ENCODE measurements around the gene SLC23A1. TPM values are rescaled to one million over a fixed set of nuclear protein-coding genes. Genes with fewer than 3 reads are reported as not detected.
A peak's percentile ranks its signal among the peaks of the same experiment; 100 is the strongest.

The SLC23A1 gene
- total RNA-seq, 1 donor from 2014 or later = 2.1 TPM

DNA sequence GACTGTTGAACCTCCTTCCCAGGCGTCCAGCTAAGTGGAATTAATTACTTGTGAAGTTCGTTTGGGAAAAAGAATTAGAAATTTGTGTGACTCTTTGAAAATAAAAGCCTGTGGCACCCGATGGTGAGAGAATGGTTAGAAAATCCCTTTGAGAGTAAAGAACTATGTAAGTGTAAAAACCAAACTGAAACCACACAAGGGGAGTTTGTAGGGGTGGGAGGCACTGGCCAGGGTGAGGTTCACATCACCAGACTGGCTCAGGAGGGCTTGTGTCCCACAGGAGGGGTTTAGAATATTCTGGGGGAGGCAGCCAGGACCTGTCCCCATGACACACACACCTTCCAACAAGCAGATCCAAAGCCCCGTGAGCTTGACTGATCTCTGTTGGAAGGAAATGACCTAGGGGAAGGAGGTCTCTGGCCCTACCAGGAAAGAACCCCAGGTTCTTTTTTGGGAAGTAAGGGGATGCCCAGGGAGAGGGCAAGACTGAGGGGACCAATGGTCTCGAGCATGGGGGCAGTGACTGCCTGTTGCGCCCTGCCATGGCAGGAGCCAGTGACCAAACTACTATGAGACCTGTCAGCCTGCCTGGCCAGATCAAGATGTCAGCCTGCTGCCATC is 16.5 kb upstream of the SLC23A1 start:
- DNase-seq (ENCODE audit: extremely low spot score, unreplicated experiment) = no peak
- H3K9me3 Mint-ChIP-seq = no peaks in the 10 kb centered on the region
- H3K27me3 Mint-ChIP-seq = peaks cover 24% of the 10 kb centered on the region
- no peak overlapping the region for H3K4me3 Mint-ChIP-seq
- TF ChIP-seq, protein P1, sequence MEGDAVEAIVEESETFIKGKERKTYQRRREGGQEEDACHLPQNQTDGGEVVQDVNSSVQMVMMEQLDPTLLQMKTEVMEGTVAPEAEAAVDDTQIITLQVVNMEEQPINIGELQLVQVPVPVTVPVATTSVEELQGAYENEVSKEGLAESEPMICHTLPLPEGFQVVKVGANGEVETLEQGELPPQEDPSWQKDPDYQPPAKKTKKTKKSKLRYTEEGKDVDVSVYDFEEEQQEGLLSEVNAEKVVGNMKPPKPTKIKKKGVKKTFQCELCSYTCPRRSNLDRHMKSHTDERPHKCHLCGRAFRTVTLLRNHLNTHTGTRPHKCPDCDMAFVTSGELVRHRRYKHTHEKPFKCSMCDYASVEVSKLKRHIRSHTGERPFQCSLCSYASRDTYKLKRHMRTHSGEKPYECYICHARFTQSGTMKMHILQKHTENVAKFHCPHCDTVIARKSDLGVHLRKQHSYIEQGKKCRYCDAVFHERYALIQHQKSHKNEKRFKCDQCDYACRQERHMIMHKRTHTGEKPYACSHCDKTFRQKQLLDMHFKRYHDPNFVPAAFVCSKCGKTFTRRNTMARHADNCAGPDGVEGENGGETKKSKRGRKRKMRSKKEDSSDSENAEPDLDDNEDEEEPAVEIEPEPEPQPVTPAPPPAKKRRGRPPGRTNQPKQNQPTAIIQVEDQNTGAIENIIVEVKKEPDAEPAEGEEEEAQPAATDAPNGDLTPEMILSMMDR (conservative IDR thresholded peaks at IDR 0.05) = no peak
- H3K4me1 Mint-ChIP-seq (ENCODE audit: unreplicated experiment) = peaks cover 21% of the 10 kb centered on the region
- H3K36me3 Mint-ChIP-seq = peaks cover 4% of the 10 kb centered on the region
- no peak overlapping the region for H3K27ac Mint-ChIP-seq

DNA sequence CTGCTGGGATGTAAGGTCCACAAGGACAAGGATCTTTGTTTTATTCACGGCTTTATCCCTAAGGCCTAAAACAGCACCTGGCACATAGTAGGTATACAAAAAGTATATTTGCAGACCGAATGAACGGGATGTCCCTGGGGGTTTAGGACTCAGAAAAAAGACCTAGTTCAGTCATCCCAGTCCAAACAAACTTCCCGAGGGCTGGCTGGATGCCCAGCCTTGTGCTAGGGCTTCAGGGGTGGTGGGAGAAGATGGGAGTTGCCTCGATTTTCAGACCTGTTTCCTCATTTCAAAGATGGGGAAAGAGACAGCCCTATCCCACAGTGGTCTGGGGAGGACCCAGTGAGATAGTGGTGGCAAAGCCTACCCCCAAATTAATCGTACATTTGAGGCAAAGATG is 14.8 kb upstream of the SLC23A1 start:
- TF ChIP-seq, protein P1 (conservative IDR thresholded peaks at IDR 0.05) = no peak
- Mint-ChIP-seq H3K27me3 (peaks cover 33% of the 10 kb centered on the region), H3K4me3 (no peak overlapping the region), H3K9me3 (no peaks in the 10 kb centered on the region), H3K27ac (no peak overlapping the region), H3K36me3 (peaks cover 4% of the 10 kb centered on the region), H3K4me1 (ENCODE audit: unreplicated experiment) (peaks cover 5% of the 10 kb centered on the region)
- no peak for DNase-seq (ENCODE audit: extremely low spot score, unreplicated experiment)

DNA sequence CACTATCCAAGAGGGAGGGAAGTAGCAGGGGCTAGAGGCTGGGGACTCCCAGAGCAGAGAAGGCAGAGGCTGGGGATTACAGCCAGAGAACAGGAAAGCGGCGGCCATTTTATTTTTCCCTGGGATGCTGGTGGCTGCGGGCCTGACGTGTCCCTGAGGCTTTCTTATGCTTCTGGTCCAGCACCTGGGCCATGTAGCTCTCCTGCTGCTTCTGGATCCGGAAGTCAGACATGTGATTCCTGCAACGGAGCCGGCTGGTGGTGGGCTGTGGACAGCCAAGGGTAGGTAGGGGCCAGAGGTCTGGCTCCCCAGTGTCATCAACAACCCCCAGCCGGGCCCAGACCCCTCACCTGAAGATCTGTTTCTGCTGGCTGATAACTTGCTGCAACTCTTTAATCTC is 13.6 kb upstream of the SLC23A1 start:
- no peak overlapping the region for H3K4me3 Mint-ChIP-seq
- H3K9me3 Mint-ChIP-seq = no peaks in the 10 kb centered on the region
- H3K4me1 Mint-ChIP-seq (ENCODE audit: unreplicated experiment) = peaks cover 2% of the 10 kb centered on the region
- peaks cover 4% of the 10 kb centered on the region for H3K36me3 Mint-ChIP-seq
- no peak for DNase-seq (ENCODE audit: extremely low spot score, unreplicated experiment)
- H3K27me3 Mint-ChIP-seq = peaks cover 40% of the 10 kb centered on the region
- H3K27ac Mint-ChIP-seq = no peak overlapping the region
- TF ChIP-seq, protein P1 (conservative IDR thresholded peaks at IDR 0.05) = no peak

DNA sequence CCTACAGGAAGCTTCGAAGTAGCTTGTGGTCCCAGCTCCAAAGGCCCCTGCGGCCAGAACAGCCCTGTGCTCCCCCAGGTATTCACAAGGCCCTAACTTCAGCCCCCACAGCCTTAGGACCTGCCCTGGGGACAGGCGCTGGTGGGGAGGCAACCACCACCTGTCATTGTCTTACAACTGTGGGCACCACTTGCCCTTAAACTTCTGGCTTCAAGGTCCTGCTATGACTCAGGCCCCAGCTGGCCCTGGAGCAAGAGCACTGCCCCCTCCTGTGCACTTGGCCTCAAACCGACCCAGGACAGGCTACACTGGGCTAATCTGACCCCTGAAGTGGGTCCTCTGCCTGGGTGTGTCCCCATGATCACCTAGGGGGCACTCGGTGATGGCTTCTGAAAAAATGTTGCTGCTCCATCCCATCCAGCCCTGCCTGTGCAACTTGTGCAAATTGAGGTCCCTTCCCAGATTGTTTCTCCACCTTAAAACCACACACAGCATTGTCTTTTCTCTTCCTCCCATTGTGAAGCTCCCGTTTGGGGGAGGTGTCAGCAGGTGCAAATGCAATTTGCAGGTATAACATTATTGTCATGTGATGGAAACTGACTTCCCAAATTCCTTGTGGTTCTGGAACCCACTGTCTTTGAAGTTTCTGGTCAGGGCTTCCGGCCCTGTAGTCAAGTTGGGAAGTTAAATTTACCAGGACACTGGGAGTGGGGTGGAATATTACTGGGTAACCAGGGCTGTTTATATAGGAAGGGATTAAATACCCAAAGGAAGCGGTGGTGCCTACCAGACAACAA is 12.9 kb upstream of the SLC23A1 start:
- Mint-ChIP-seq H3K27ac (no peak overlapping the region), H3K27me3 (peaks cover 46% of the 10 kb centered on the region), H3K4me3 (peak overlapping the region; percentile 16), H3K4me1 (ENCODE audit: unreplicated experiment) (peaks cover 4% of the 10 kb centered on the region), H3K36me3 (peaks cover 4% of the 10 kb centered on the region), H3K9me3 (no peaks in the 10 kb centered on the region)
- TF ChIP-seq, protein P1 (conservative IDR thresholded peaks at IDR 0.05) = no peak
- DNase-seq (ENCODE audit: extremely low spot score, unreplicated experiment) = no peak

DNA sequence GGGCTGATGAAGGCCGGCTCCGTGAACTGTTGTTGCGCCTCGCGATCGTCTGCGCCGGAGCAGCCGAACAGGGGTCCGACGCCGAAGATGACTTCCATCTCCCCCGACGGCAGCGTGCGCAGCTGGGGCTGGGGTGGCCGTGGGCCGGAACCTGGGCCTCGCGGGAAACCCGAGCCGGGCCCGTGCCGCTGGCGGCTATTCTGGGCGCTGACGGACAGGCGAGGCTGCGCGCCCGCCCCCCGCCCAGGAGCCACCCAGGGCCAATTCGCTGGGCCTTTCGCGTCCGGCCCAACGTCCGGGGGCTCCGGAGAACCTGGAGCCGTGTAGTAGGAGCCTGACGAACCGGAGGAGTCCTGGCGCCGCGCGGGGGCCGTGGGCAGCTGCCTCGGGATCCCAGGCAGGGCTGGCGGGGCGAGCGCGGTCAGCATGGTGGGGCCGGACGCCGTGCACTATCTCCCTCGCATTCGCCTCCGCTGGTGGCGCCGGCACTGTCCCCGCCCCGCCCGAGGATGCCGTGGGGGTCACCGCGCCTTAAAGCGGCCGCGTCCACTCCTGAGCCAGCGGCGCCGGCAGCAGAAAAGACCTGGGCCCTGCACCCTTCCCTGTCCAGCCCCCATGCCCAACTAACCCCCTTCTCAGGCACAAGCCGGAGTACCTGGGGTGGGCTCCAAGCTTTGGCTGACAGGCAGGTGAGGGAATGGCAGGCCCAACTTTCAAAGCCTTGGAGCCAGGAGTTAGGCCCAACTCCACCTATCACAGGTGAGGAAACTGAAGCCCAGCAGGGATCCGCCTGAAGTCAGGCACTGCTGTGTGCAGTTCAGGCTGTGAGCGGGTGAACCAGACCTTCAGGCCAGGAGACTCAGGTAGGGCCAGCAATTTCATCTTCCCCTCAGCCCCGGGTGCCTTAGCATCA is 11.8 kb upstream of the SLC23A1 start, which contains the start of gene PROB1:
PROB1 (minus strand) TSS at position 451 of the 913 bp plus-strand sequence; CDS start at position 428, 23 bp downstream.
- DNase-seq (ENCODE audit: extremely low spot score, unreplicated experiment) = no peak
- Mint-ChIP-seq H3K4me3 (peak within 1 kb of the TSS; percentile 57), H3K4me1 (ENCODE audit: unreplicated experiment) (peaks cover 4% of the 10 kb centered on the region), H3K9me3 (no peaks in the 10 kb centered on the region), H3K36me3 (peaks cover 4% of the 10 kb centered on the region), H3K27ac (no peak within 1 kb of the TSS), H3K27me3 (peaks cover 52% of the 10 kb centered on the region)
- TF ChIP-seq, protein P1 (conservative IDR thresholded peaks at IDR 0.05) = no peak

Measured in type B pancreatic cell (in vitro differentiated cells).